ENCODE results near the gene PISD.
A peak's percentile ranks its signal among the peaks of the same experiment; 100 is the strongest.

Gene PISD

DNA sequence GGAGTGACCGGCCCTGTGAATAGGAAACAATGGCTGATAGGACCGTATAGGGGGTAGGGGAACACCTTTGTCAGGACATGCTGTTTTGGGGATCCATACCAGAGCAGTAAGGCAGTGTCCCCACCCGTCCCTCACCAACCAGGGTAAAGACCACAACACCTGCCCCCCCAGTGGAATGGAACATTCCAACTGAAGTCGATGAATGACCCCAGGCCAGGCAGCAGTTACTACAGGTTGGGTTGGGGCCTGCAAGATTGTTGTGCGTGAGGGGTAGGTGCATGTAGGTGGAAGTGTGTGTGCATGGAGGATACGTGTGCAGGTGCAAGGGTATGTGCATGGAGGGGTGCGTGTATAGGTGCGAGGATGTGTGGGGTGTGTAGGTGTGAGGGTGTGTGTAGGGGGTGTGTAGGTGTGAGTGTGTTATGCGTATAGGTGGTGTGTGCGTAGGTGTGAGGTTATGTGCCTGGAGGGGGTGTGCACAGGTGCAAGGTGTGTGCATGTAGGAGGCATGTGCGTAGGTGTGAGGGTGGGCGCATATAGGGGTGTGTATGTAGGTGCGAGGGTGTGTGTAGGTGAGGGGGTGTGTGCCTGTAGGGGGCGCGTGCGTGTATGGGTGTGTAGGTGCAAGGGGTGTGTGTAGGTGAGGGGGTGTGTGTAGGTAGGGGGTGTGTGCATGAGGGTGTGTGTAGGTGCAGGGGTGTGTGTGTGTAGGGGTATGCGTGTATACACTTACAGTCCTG lies 32.9 kb downstream of the PISD start (continued):
- TF ChIP-seq, protein P1, sequence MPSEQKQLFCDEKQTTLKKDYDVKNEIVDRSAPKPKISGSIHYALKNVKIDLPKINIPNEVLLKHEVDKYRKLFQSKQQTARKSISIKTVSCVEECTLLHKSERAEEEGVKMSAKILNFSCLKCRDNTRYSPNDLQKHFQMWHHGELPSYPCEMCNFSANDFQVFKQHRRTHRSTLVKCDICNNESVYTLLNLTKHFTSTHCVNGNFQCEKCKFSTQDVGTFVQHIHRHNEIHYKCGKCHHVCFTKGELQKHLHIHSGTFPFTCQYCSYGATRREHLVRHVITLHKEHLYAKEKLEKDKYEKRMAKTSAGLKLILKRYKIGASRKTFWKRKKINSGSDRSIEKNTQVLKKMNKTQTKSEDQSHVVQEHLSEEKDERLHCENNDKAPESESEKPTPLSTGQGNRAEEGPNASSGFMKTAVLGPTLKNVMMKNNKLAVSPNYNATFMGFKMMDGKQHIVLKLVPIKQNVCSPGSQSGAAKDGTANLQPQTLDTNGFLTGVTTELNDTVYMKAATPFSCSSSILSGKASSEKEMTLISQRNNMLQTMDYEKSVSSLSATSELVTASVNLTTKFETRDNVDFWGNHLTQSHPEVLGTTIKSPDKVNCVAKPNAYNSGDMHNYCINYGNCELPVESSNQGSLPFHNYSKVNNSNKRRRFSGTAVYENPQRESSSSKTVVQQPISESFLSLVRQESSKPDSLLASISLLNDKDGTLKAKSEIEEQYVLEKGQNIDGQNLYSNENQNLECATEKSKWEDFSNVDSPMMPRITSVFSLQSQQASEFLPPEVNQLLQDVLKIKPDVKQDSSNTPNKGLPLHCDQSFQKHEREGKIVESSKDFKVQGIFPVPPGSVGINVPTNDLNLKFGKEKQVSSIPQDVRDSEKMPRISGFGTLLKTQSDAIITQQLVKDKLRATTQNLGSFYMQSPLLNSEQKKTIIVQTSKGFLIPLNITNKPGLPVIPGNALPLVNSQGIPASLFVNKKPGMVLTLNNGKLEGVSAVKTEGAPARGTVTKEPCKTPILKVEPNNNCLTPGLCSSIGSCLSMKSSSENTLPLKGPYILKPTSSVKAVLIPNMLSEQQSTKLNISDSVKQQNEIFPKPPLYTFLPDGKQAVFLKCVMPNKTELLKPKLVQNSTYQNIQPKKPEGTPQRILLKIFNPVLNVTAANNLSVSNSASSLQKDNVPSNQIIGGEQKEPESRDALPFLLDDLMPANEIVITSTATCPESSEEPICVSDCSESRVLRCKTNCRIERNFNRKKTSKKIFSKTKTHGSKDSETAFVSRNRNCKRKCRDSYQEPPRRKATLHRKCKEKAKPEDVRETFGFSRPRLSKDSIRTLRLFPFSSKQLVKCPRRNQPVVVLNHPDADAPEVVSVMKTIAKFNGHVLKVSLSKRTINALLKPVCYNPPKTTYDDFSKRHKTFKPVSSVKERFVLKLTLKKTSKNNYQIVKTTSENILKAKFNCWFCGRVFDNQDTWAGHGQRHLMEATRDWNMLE (tag by site-specific recombination; conservative IDR thresholded peaks at IDR 0.05; ENCODE audit: low read depth): no peak
- 0 out of 2 replicates have a peak, but pooled peaks have one; percentile 12 for TF ChIP-seq ZBTB20 (tag by site-specific recombination; IDR thresholded peaks at IDR 0.05)
- TF ChIP-seq ZBTB48 (tag by site-specific recombination; IDR thresholded peaks at IDR 0.05): peak; percentile 46; the same call in 1 of the 2 replicates
- TF ChIP-seq ZNF571 (tag by site-specific recombination; IDR thresholded peaks at IDR 0.05): no peak
- TF ChIP-seq ZNF23 (tag by site-specific recombination; IDR thresholded peaks at IDR 0.05; ENCODE audit: borderline replicate concordance): no peak
- TF ChIP-seq, protein P2, sequence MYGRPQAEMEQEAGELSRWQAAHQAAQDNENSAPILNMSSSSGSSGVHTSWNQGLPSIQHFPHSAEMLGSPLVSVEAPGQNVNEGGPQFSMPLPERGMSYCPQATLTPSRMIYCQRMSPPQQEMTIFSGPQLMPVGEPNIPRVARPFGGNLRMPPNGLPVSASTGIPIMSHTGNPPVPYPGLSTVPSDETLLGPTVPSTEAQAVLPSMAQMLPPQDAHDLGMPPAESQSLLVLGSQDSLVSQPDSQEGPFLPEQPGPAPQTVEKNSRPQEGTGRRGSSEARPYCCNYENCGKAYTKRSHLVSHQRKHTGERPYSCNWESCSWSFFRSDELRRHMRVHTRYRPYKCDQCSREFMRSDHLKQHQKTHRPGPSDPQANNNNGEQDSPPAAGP (tag by site-specific recombination; IDR thresholded peaks at IDR 0.05): no peak
- TF ChIP-seq KLF8 (tag by site-specific recombination; IDR thresholded peaks at IDR 0.05): peak; percentile 64; the same call in 1 of the 2 replicates
- TF ChIP-seq, protein P3, sequence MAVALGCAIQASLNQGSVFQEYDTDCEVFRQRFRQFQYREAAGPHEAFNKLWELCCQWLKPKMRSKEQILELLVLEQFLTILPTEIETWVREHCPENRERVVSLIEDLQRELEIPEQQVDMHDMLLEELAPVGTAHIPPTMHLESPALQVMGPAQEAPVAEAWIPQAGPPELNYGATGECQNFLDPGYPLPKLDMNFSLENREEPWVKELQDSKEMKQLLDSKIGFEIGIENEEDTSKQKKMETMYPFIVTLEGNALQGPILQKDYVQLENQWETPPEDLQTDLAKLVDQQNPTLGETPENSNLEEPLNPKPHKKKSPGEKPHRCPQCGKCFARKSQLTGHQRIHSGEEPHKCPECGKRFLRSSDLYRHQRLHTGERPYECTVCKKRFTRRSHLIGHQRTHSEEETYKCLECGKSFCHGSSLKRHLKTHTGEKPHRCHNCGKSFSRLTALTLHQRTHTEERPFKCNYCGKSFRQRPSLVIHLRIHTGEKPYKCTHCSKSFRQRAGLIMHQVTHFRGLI (tag by site-specific recombination; IDR thresholded peaks at IDR 0.05): peak; percentile 53; the same call in 1 of the 2 replicates
- no peak for TF ChIP-seq ZNF621 (tag by site-specific recombination; IDR thresholded peaks at IDR 0.05)
- TF ChIP-seq ZNF658 (tag by site-specific recombination; IDR thresholded peaks at IDR 0.05): no peak
- TF ChIP-seq, protein P4, sequence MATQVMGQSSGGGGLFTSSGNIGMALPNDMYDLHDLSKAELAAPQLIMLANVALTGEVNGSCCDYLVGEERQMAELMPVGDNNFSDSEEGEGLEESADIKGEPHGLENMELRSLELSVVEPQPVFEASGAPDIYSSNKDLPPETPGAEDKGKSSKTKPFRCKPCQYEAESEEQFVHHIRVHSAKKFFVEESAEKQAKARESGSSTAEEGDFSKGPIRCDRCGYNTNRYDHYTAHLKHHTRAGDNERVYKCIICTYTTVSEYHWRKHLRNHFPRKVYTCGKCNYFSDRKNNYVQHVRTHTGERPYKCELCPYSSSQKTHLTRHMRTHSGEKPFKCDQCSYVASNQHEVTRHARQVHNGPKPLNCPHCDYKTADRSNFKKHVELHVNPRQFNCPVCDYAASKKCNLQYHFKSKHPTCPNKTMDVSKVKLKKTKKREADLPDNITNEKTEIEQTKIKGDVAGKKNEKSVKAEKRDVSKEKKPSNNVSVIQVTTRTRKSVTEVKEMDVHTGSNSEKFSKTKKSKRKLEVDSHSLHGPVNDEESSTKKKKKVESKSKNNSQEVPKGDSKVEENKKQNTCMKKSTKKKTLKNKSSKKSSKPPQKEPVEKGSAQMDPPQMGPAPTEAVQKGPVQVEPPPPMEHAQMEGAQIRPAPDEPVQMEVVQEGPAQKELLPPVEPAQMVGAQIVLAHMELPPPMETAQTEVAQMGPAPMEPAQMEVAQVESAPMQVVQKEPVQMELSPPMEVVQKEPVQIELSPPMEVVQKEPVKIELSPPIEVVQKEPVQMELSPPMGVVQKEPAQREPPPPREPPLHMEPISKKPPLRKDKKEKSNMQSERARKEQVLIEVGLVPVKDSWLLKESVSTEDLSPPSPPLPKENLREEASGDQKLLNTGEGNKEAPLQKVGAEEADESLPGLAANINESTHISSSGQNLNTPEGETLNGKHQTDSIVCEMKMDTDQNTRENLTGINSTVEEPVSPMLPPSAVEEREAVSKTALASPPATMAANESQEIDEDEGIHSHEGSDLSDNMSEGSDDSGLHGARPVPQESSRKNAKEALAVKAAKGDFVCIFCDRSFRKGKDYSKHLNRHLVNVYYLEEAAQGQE (tag by site-specific recombination; IDR thresholded peaks at IDR 0.05): no peak
- TF ChIP-seq ZFP41 (tag by site-specific recombination; IDR thresholded peaks at IDR 0.05; ENCODE audit: borderline replicate concordance): no peak
- TF ChIP-seq ZNF529 (tag by site-specific recombination; IDR thresholded peaks at IDR 0.05; ENCODE audit: insufficient replicate concordance): no peak
- TF ChIP-seq, protein P5, sequence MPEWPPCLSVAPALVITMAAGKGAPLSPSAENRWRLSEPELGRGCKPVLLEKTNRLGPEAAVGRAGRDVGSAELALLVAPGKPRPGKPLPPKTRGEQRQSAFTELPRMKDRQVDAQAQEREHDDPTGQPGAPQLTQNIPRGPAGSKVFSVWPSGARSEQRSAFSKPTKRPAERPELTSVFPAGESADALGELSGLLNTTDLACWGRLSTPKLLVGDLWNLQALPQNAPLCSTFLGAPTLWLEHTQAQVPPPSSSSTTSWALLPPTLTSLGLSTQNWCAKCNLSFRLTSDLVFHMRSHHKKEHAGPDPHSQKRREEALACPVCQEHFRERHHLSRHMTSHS (tag by site-specific recombination; IDR thresholded peaks at IDR 0.05): peak; percentile 41; the same call in 1 of the 2 replicates
- TF ChIP-seq ZNF239 (tag by site-specific recombination; IDR thresholded peaks at IDR 0.05): peak; percentile 20; the same call in 1 of the 2 replicates
- TF ChIP-seq, protein P6, sequence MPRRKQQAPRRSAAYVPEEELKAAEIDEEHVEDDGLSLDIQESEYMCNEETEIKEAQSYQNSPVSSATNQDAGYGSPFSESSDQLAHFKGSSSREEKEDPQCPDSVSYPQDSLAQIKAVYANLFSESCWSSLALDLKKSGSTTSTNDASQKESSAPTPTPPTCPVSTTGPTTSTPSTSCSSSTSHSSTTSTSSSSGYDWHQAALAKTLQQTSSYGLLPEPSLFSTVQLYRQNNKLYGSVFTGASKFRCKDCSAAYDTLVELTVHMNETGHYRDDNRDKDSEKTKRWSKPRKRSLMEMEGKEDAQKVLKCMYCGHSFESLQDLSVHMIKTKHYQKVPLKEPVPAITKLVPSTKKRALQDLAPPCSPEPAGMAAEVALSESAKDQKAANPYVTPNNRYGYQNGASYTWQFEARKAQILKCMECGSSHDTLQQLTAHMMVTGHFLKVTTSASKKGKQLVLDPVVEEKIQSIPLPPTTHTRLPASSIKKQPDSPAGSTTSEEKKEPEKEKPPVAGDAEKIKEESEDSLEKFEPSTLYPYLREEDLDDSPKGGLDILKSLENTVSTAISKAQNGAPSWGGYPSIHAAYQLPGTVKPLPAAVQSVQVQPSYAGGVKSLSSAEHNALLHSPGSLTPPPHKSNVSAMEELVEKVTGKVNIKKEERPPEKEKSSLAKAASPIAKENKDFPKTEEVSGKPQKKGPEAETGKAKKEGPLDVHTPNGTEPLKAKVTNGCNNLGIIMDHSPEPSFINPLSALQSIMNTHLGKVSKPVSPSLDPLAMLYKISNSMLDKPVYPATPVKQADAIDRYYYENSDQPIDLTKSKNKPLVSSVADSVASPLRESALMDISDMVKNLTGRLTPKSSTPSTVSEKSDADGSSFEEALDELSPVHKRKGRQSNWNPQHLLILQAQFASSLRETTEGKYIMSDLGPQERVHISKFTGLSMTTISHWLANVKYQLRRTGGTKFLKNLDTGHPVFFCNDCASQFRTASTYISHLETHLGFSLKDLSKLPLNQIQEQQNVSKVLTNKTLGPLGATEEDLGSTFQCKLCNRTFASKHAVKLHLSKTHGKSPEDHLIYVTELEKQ (tag by site-specific recombination; IDR thresholded peaks at IDR 0.05; ENCODE audit: borderline replicate concordance): no peak
- TF ChIP-seq, protein P7, sequence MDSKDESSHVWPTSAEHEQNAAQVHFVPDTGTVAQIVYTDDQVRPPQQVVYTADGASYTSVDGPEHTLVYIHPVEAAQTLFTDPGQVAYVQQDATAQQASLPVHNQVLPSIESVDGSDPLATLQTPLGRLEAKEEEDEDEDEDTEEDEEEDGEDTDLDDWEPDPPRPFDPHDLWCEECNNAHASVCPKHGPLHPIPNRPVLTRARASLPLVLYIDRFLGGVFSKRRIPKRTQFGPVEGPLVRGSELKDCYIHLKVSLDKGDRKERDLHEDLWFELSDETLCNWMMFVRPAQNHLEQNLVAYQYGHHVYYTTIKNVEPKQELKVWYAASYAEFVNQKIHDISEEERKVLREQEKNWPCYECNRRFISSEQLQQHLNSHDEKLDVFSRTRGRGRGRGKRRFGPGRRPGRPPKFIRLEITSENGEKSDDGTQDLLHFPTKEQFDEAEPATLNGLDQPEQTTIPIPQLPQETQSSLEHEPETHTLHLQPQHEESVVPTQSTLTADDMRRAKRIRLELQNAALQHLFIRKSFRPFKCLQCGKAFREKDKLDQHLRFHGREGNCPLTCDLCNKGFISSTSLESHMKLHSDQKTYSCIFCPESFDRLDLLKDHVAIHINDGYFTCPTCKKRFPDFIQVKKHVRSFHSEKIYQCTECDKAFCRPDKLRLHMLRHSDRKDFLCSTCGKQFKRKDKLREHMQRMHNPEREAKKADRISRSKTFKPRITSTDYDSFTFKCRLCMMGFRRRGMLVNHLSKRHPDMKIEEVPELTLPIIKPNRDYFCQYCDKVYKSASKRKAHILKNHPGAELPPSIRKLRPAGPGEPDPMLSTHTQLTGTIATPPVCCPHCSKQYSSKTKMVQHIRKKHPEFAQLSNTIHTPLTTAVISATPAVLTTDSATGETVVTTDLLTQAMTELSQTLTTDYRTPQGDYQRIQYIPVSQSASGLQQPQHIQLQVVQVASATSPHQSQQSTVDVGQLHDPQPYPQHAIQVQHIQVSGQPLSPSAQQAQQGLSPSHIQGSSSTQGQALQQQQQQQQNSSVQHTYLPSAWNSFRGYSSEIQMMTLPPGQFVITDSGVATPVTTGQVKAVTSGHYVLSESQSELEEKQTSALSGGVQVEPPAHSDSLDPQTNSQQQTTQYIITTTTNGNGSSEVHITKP (tag by site-specific recombination; IDR thresholded peaks at IDR 0.05): peak; percentile 77
- TF ChIP-seq ZNF214 (tag by site-specific recombination; IDR thresholded peaks at IDR 0.05; ENCODE audit: borderline replicate concordance): no peak
